ENCODE data around the gene RNF225.
"Not testable (repeated sequence)": the region's sequence is repeated elsewhere in the genome, so short reads cannot be mapped to it uniquely, and the experiment has no call there.

Gene RNF225

GRCh38 chr19:58366585-58367430 is 28.6 kb upstream of the RNF225 start:
- H3K4me3 ChIP-seq (ENCODE audit: low read length), result no peak overlapping the region
- DNase-seq (ENCODE audit: low read depth), result no peak
- TF ChIP-seq CTCF (IDR thresholded peaks at IDR 0.05; ENCODE audit: insufficient read depth, low read depth, low read length, missing control alignments), result no peak

- no peak overlapping the region for H3K4me3 ChIP-seq (ENCODE audit: low read length)
- DNase-seq (ENCODE audit: low read depth), result no peak
- no peak for TF ChIP-seq CTCF (IDR thresholded peaks at IDR 0.05; ENCODE audit: insufficient read depth, low read depth, low read length, missing control alignments)
Measured at GRCh38 chr19:58367698-58368454, 27.6 kb upstream of the RNF225 start.

- TF ChIP-seq CTCF (IDR thresholded peaks at IDR 0.05; ENCODE audit: insufficient read depth, low read depth, low read length, missing control alignments), result no peak
- DNase-seq (ENCODE audit: low read depth), result no peak
- no peak overlapping the region for H3K4me3 ChIP-seq (ENCODE audit: low read length)
Measured at GRCh38 chr19:58368561-58369360, 26.7 kb upstream of the RNF225 start.

- no peak for TF ChIP-seq CTCF (IDR thresholded peaks at IDR 0.05; ENCODE audit: insufficient read depth, low read depth, low read length, missing control alignments)
- DNase-seq (ENCODE audit: low read depth), result no peak
- no peak overlapping the region for H3K4me3 ChIP-seq (ENCODE audit: low read length)
Measured at GRCh38 chr19:58372311-58373133, 22.9 kb upstream of the RNF225 start.

GRCh38 chr19:58374200-58374599 is 21.3 kb upstream of the RNF225 start:
- no peak for DNase-seq (ENCODE audit: low read depth)
- no peak for TF ChIP-seq CTCF (IDR thresholded peaks at IDR 0.05; ENCODE audit: insufficient read depth, low read depth, low read length, missing control alignments)
- no peak overlapping the region for H3K4me3 ChIP-seq (ENCODE audit: low read length)

GRCh38 chr19:58376724-58377123 is 18.7 kb upstream of the RNF225 start:
- not testable (repeated sequence) for H3K4me3 ChIP-seq (ENCODE audit: low read length); DNase-seq (ENCODE audit: low read depth)

All from epithelial cell of esophagus (primary cell).